ENCODE results near the gene FCRL6.

Gene FCRL6

GRCh38 chr1:159838715-159839114 lies 36.6 kb downstream of the FCRL6 start:
- DNase-seq, result no peak

- DNase-seq, result no peak
These were observed 37.1 kb downstream of the FCRL6 start for GRCh38 chr1:159839116-159839849.

GRCh38 chr1:159841749-159842148 lies 39.6 kb downstream of the FCRL6 start:
- DNase-seq, result no peak

- no peak for DNase-seq
These were observed 41.3 kb downstream of the FCRL6 start for GRCh38 chr1:159843459-159843858.

- DNase-seq, result peak; percentile 82
These were observed 43.8 kb downstream of the FCRL6 start for GRCh38 chr1:159845751-159846629.

- DNase-seq, result no peak
These were observed 45.1 kb downstream of the FCRL6 start for GRCh38 chr1:159847231-159847630.

- no peak for DNase-seq
These were observed 46.2 kb downstream of the FCRL6 start for GRCh38 chr1:159848326-159848725.

- DNase-seq, result no peak
These were observed 47.6 kb downstream of the FCRL6 start for GRCh38 chr1:159849626-159850366.

GRCh38 chr1:159851407-159851806 lies 49.2 kb downstream of the FCRL6 start:
- no peak for DNase-seq

GRCh38 chr1:159853417-159854115 lies 51.4 kb downstream of the FCRL6 start:
- no peak for DNase-seq

- peak; percentile 77 for DNase-seq
These were observed 52.0 kb downstream of the FCRL6 start for GRCh38 chr1:159854116-159854692.

- DNase-seq, result peak; percentile 81
These were observed 52.6 kb downstream of the FCRL6 start for GRCh38 chr1:159854693-159855192.

- DNase-seq, result no peak
These were observed 53.5 kb downstream of the FCRL6 start for GRCh38 chr1:159855709-159856108.

GRCh38 chr1:159856576-159856975 lies 54.4 kb downstream of the FCRL6 start:
- DNase-seq, result no peak

- no peak for DNase-seq
These were observed 55.7 kb downstream of the FCRL6 start for GRCh38 chr1:159857889-159858288.

GRCh38 chr1:159859767-159860322 lies 57.7 kb downstream of the FCRL6 start:
- DNase-seq, result no peak

- peak; percentile 69 for DNase-seq
These were observed 58.3 kb downstream of the FCRL6 start for GRCh38 chr1:159860456-159860855.

- DNase-seq, result no peak
These were observed 59.1 kb downstream of the FCRL6 start for GRCh38 chr1:159861218-159861617.

- no peak for DNase-seq
These were observed 59.9 kb downstream of the FCRL6 start for GRCh38 chr1:159862031-159862430.

GRCh38 chr1:159862557-159862956 lies 60.4 kb downstream of the FCRL6 start, which contains the start of gene VSIG8:
VSIG8 (minus strand) TSS chr1:159862657; CDS start chr1:159862521, 136 bp downstream.
- no peak for DNase-seq

GRCh38 chr1:159864262-159864661 lies 62.1 kb downstream of the FCRL6 start:
- DNase-seq, result no peak
